Measurements from ENCODE around the gene DFFB.
A peak's percentile ranks its signal among the peaks of the same experiment; 100 is the strongest.

Gene DFFB

GRCh38 chr1:3824650-3825049 is 32.6 kb upstream of the DFFB start:
- Histone ChIP-seq H3K9me3 (no peaks in the 10 kb centered on the region), H3K27ac (no peak overlapping the region), H3K36me3 (peaks cover 71 to 100% (median 92%) of the 10 kb centered on the region in 3 donors), H3K27me3 (no peaks in the 10 kb centered on the region), H3K4me3 (no peak overlapping the region), H3K4me1 (no peaks in the 10 kb centered on the region)
- peak in 1 of 2 donors; percentile 17 for DNase-seq
- TF ChIP-seq CTCF (IDR thresholded peaks at IDR 0.05): no peak
- intact Hi-C loops (cut with DNase I; ENCODE audit: low total_unique reads): no loop called here

- intact Hi-C loops (cut with DNase I; ENCODE audit: low total_unique reads): no loop called here
- Histone ChIP-seq H3K36me3 (peaks cover 74 to 100% (median 92%) of the 10 kb centered on the region in 3 donors), H3K27ac (no peak overlapping the region), H3K4me1 (no peaks in the 10 kb centered on the region), H3K4me3 (no peak overlapping the region), H3K9me3 (no peaks in the 10 kb centered on the region), H3K27me3 (no peaks in the 10 kb centered on the region)
- no peak for TF ChIP-seq CTCF (IDR thresholded peaks at IDR 0.05)
- DNase-seq: no peak
These were observed 31.9 kb upstream of the DFFB start for GRCh38 chr1:3825356-3825755.

- Histone ChIP-seq H3K4me1 (no peaks in the 10 kb centered on the region), H3K36me3 (peaks cover 79 to 100% (median 97%) of the 10 kb centered on the region in 3 donors), H3K4me3 (no peak overlapping the region), H3K9me3 (no peaks in the 10 kb centered on the region), H3K27me3 (no peaks in the 10 kb centered on the region), H3K27ac (no peak overlapping the region)
- intact Hi-C loops (cut with DNase I; ENCODE audit: low total_unique reads): no loop called here
- peak in 1 of 2 donors; percentile 48 for DNase-seq
- no peak for TF ChIP-seq CTCF (IDR thresholded peaks at IDR 0.05)
These were observed 29.4 kb upstream of the DFFB start for GRCh38 chr1:3827813-3828307.

GRCh38 chr1:3828391-3828790 is 28.9 kb upstream of the DFFB start:
- Histone ChIP-seq H3K27ac (no peak overlapping the region), H3K36me3 (peaks cover 77 to 100% (median 97%) of the 10 kb centered on the region in 3 donors), H3K27me3 (no peaks in the 10 kb centered on the region), H3K4me1 (no peaks in the 10 kb centered on the region), H3K4me3 (no peak overlapping the region), H3K9me3 (no peaks in the 10 kb centered on the region)
- DNase-seq: peak in 1 of 2 donors; percentile 35
- intact Hi-C loops (cut with DNase I; ENCODE audit: low total_unique reads): no loop called here
- no peak for TF ChIP-seq CTCF (IDR thresholded peaks at IDR 0.05)

GRCh38 chr1:3831689-3832088 is 25.6 kb upstream of the DFFB start:
- no peak for DNase-seq
- intact Hi-C loops (cut with DNase I; ENCODE audit: low total_unique reads): no loop called here
- Histone ChIP-seq H3K4me3 (no peak overlapping the region), H3K27ac (no peak overlapping the region), H3K36me3 (peaks cover 73 to 99% (median 93%) of the 10 kb centered on the region in 3 donors), H3K4me1 (no peaks in the 10 kb centered on the region), H3K27me3 (no peaks in the 10 kb centered on the region), H3K9me3 (no peaks in the 10 kb centered on the region)
- no peak for TF ChIP-seq CTCF (IDR thresholded peaks at IDR 0.05)

GRCh38 chr1:3834701-3835100 is 22.6 kb upstream of the DFFB start:
- DNase-seq: no peak
- Histone ChIP-seq H3K4me1 (no peaks in the 10 kb centered on the region), H3K27ac (no peak overlapping the region), H3K4me3 (no peak overlapping the region), H3K9me3 (peaks cover 0 to 4% (median 0%) of the 10 kb centered on the region in 3 donors), H3K36me3 (peaks cover 77 to 99% (median 94%) of the 10 kb centered on the region in 3 donors), H3K27me3 (no peaks in the 10 kb centered on the region)
- no peak for TF ChIP-seq CTCF (IDR thresholded peaks at IDR 0.05)
- intact Hi-C loops (cut with DNase I; ENCODE audit: low total_unique reads): no loop called here
